GM18511 (cell line): ENCODE measurements around the gene GALNTL6.
"Not testable (repeated sequence)": the region's sequence is repeated elsewhere in the genome, so short reads cannot be mapped to it uniquely, and the experiment has no call there.

Experiments used
- ATAC-seq: cut with Tn5 transposase; IDR thresholded peaks from one replicate; pipeline ENCODE4 v1.9.1; 2021; ENCODE audit warnings: mild to moderate bottlenecking, moderate library complexity; ENCODE audit not compliant: unreplicated experiment

The GALNTL6 gene

GRCh38 chr4:172962564-172963353 lies 1149.6 kb downstream of the GALNTL6 start:
- ATAC-seq = no peak

DNA sequence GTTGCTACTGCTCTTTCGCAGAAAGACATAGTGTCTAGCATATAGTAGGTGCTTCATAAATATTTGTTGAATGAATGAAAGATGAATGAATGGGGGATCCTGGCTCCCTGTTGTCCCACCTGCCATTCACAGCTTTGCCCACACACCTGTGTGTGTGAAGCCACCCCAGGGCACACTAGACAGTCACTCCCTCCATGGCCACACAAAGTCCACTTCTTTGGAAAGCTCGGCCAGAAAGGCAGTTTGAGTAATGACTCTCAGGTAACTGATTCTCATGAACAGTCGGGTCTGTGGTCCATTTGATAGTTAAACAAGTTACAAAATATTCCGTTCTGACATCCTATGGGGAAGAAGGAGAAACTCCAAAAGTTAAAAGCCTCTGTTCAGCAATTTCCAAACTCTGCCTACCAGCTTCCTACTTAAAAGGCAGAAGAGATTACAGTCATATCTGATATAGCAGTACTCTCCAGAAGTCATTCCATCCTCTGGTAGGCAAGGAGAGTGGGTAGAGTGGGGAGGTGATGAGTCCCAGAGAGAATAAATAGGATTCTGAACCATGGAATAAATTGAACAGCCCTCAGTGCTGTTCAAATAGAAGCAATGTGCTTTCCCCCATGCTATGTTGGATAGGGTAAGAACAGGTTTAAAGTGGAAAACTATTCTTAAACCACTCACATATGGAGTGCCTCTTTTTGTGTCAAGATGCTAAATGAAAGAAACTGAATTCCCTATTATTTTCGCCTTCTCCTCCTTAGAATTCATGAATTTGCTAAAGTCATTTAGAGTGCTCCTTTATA lies 1150.5 kb downstream of the GALNTL6 start:
- ATAC-seq = no peak

GRCh38 chr4:172970189-172970588 lies 1157.0 kb downstream of the GALNTL6 start:
- ATAC-seq = not testable (repeated sequence)

- ATAC-seq = no peak
Observed at GRCh38 chr4:172974586-172974985, 1161.4 kb downstream of the GALNTL6 start.

GRCh38 chr4:172975651-172976229 lies 1162.5 kb downstream of the GALNTL6 start:
- no peak for ATAC-seq

- ATAC-seq = not testable (repeated sequence)
Observed at GRCh38 chr4:172977491-172978041, 1164.4 kb downstream of the GALNTL6 start.

GRCh38 chr4:172978848-172979247 lies 1165.6 kb downstream of the GALNTL6 start:
- ATAC-seq = no peak

DNA sequence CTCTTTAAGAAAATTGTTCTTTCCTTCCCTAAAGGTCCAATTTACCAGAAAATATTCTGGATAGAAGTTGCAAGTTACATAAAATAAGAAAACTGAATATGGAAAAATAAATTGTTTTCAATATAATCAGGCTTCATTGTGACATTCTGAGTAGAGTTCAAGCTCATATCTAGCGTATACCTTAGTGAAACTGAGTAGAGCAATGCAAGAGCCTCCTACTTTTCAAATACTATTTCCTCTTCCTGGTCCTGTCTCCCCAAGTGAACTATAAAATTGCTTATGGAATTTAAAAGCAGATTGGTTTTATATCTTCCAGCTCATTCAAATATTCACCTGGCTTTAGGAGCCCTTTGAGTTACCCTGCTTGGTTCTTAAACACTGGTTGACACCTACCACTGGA lies 1166.1 kb downstream of the GALNTL6 start:
- ATAC-seq = no peak

DNA sequence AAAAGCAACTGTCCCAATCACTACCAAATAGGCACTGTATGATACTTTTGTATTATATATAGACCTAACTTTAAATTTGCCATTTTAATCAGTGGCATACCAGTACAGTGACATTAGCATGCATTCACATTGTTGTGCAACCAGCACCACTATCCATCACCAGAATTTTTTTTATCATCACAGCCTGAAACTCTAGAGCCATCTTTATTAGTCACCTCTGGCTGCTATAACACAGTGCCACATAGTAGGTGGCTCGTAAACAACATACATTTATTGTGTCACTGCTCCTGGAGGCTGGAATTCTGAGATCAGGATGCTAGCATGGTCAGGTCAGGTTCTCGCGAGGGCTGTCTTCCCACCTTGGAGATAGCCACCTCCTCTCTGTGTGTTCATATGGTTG lies 1167.0 kb downstream of the GALNTL6 start:
- no peak for ATAC-seq

GRCh38 chr4:172982151-172982590 lies 1169.0 kb downstream of the GALNTL6 start:
- ATAC-seq = peak; percentile 56

- no peak for ATAC-seq
Observed at GRCh38 chr4:172983014-172983413, 1169.8 kb downstream of the GALNTL6 start.

GRCh38 chr4:172983631-172984030 lies 1170.4 kb downstream of the GALNTL6 start:
- ATAC-seq = no peak

- no peak for ATAC-seq
Observed at GRCh38 chr4:172985552-172985951, 1172.3 kb downstream of the GALNTL6 start.

DNA sequence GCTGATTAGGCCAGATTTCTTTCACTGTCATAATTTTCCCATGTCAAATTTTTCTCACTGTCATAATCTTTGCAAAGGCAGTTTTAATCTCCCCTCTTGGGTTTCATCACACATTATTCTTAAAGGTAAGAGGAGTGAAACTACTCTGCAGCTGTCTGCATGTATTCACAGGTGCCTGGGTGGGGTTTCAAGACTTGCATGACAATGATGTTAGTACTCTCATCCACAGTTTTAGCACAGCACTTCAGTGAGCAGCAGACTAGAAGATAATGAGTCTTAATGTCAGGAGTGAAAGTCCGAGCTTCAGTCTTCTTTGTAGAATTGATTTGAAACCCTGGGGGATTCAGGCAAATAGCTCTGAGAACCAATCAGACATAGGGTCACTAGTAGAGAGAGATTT lies 1172.9 kb downstream of the GALNTL6 start:
- ATAC-seq = peak; percentile 82

- ATAC-seq = no peak
Observed at GRCh38 chr4:172989984-172990820, 1177.0 kb downstream of the GALNTL6 start.

DNA sequence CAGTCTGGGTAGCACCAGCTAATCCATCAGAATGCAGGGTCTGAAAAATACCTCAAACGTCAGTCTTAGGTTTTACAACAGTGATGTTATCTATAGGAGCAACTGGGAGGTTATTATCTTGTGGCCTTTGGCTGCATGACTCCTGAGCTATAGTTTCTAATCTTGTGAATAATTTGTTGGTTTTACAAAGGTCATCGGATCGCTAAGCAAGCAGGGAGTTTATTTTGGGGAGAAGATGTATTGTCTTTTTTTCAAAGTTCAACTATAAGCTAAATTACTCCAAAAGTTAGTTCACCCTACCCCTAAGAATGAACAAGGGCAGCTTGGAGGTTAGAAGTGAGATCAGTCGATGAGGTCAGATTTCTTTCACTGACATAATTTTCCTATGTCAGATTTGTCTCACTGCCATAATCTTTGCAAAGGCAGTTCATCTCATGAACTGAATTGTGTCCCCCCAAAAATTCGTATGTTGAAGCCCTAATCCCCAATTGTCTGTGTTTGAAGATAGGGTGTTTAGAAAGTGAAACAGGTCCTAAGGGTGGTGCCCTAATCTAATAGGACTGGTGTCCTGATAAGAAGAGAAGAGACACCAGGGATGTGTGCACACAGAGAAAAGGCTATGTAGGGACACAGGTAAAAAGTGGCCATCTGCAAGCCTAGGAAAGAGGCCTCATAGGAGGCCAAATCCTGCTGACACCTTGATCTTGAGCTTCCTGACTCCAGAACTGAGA lies 1179.6 kb downstream of the GALNTL6 start:
- ATAC-seq = no peak

DNA sequence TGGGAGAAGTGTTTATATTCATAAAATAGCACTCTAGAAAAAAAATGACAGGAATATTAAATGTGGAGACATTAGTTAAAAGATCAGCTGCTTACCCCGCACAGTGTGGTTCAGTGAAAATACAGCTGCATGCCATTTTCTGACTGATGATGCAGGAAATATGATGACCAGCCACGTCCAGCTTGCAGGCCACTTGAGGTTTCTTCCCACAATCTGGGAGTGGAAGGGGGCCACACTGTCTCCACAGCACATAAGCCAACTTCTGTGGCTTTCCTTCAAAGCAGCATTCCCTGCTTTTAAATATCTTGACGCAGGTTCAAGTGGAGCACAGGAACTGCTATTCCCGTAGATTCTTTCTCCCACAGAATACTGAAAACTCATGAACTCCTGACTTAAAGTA lies 1182.0 kb downstream of the GALNTL6 start:
- no peak for ATAC-seq

- ATAC-seq = no peak
Observed at GRCh38 chr4:172995704-172996103, 1182.5 kb downstream of the GALNTL6 start.

DNA sequence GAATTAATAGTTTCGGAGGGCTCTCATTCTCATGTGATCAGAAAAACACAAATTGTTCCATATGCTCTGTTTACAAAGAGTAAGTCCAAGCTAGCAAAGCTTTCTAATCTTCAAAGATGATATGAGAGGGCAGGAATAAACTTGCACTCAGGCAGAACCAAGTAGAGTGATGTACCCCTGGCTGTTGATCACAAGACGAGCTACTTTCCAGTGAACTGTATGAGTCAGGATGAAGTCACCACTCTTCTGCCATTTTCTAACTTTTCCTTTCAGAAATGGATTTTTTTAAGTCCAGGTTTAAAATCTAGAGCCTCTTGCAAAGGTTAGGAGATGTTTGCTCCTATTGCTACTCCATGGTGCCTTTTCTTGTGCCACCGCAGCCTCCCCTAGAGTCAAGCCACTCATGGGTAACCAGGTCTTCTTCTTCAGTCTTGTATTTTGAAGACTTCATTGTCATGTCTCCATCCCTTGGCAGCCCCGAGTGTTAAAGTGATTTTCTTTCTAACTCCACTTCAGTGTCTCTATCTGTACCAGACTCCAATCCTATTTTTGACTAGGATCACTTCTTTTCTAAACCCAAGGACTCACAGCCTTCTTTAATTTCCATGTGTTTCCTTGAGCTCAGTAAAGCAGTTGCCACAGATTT lies 1183.5 kb downstream of the GALNTL6 start:
- no peak for ATAC-seq
